Liver (tissue), 2 donors: ENCODE measurements around the gene MAPK4.

Experiments used
- YY1 ChIP-seq: IDR thresholded peaks from 2 replicates; pipeline ENCODE4 v1.6.1; 2016; ENCODE audit warnings: antibody characterized with exemption, mild to moderate bottlenecking
- TF ChIP-seq, protein P1 (sequence below): fragments of 150-350 bp; IDR thresholded peaks from 2 replicates; pipeline ENCODE4 v1.5.1; 2017; ENCODE audit warnings: improper control_type of control experiment, low read depth, low read length; ENCODE audit not compliant: missing input control
- donor health status: healthy.

DNA sequence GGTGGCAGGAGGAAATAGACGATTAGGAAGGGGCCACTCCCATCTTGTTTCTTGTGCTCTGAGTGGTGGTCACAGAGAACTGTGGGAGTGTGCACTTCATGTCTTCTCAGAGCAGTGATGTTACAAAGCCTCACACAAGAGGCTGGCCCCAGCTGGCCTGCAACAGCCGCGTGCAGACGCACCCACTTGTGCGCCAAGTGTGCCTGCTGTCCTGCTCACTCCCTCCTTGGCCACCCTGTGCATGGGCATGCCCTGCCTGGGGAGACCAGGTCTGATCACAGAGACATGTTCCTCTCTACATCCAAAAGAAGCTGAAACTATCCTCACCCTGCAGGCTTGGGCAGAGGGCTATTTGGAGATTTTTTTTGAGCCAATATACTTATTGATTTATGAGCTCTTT is 151.5 kb downstream of the MAPK4 start:
- TF ChIP-seq YY1, result no peak
- TF ChIP-seq, protein P1, sequence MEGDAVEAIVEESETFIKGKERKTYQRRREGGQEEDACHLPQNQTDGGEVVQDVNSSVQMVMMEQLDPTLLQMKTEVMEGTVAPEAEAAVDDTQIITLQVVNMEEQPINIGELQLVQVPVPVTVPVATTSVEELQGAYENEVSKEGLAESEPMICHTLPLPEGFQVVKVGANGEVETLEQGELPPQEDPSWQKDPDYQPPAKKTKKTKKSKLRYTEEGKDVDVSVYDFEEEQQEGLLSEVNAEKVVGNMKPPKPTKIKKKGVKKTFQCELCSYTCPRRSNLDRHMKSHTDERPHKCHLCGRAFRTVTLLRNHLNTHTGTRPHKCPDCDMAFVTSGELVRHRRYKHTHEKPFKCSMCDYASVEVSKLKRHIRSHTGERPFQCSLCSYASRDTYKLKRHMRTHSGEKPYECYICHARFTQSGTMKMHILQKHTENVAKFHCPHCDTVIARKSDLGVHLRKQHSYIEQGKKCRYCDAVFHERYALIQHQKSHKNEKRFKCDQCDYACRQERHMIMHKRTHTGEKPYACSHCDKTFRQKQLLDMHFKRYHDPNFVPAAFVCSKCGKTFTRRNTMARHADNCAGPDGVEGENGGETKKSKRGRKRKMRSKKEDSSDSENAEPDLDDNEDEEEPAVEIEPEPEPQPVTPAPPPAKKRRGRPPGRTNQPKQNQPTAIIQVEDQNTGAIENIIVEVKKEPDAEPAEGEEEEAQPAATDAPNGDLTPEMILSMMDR, result no peak
